ENCODE results near the gene GPHA2. TPM values are rescaled to one million over a fixed set of nuclear protein-coding genes. Genes with fewer than 3 reads are reported as not detected.
A peak's percentile ranks its signal among the peaks of the same experiment; 100 is the strongest.
"Not testable (repeated sequence)": the region's sequence is repeated elsewhere in the genome, so short reads cannot be mapped to it uniquely, and the experiment has no call there.

GPHA2 gene
- total RNA-seq, result not detected in 2 replicates

GRCh38 chr11:64935359-64936081, at the start of gene GPHA2:
Gene GPHA2 (minus strand): TSS chr11:64935893. CDS start chr11:64935460, 433 bp downstream.
- no peak for DNase-seq (ENCODE audit: low read depth)

DNA sequence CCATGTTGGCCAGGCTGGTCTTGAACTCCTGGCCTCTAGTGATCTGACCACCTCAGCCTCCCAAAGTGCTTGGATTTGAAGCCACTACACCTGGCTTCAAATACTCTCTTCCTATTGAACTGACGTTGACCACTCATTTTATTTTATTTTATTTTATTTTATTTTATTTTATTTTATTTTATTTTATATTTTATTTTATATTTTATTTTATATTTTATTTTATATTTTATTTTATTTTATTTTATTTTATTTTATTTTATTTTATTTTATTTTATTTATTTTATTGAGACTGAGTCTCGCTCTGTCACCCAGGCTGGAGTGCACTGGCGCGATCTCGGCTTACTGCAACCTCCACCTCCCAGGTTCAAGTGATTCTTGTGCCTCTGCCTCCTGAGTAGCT, 47.6 kb upstream of the GPHA2 start:
- not testable (repeated sequence) for DNase-seq (ENCODE audit: low read depth)

DNA sequence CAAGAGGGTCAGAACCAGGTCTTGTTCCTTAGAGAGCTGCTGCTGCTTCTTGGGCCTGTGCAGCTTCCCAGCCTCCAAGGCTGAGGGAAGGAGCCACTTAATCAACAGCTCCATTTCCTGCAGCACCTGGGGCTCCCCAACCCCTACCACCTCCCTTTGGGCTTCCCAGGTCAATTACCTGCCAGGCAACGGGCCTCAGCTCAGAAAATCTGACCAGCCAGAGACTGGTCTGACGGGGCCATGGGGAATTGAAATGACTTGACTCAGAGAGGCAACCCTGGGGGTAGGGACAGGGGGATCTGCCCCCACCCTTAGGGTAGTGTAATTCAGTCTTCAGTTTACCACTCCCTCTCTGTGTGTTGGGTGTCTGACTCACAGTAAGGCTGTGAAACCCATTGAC, 41.0 kb upstream of the GPHA2 start:
- DNase-seq (ENCODE audit: low read depth), result no peak

- no peak for DNase-seq (ENCODE audit: low read depth)
Measured at GRCh38 chr11:64974124-64974523, 38.4 kb upstream of the GPHA2 start.

- DNase-seq (ENCODE audit: low read depth), result peak; percentile 56
Measured at GRCh38 chr11:64971421-64972233, 35.9 kb upstream of the GPHA2 start, which contains the start of gene MAJIN. Gene MAJIN (minus strand): TSS chr11:64972108. CDS start chr11:64959405, 12,703 bp downstream.

- DNase-seq (ENCODE audit: low read depth), result peak; percentile 77
Measured at GRCh38 chr11:64970731-64971151, 35.0 kb upstream of the GPHA2 start.

- DNase-seq (ENCODE audit: low read depth), result peak; percentile 50
Measured at GRCh38 chr11:64969209-64969608, 33.5 kb upstream of the GPHA2 start.

- no peak for DNase-seq (ENCODE audit: low read depth)
Measured at GRCh38 chr11:64967375-64967774, 31.7 kb upstream of the GPHA2 start.

DNA sequence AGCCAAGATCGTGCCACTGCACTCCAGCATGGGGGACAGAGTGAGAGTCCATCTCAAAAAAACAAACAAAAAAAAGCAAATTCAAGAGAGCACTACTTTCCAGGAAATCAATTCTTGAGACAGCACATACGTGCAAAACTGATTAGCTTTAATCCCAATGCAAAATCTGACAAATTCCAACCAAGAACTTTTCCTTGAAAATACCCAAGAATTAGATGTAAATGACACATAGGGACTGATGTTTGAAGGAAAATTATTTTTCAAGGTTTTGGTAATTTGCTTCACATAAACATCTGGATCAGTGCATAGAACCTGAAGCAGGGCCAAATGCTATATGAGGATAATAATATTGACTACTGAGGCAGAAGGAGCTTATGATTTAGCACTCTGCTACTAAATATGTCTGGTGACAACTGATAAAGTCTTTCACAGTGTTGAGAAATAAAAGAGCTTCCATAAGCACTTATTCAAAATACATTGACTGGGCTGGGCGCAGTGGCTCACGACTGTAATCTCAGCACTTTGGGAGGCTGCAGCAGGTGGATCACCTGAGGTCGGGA, 27.5 kb upstream of the GPHA2 start:
- no peak for DNase-seq (ENCODE audit: low read depth)

DNA sequence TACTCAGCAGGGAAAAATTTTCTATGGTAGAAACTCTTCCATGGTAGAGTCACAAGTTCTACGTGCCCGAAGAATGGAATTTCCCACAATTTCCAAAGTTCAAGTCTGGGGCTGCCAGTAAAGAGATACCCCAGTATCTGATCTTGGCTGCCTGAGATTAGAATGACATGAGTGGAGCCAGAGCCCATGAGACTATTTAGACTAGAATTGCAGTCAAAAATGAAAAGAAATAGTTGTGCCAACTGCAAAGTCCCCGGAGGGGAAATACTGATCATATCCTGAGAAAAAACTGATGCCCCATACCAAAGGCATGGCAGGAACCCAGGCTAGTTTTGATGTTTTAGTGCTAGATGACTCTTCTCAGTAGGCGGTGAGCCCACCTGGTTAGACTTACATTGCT, 25.0 kb upstream of the GPHA2 start:
- no peak for DNase-seq (ENCODE audit: low read depth)

DNA sequence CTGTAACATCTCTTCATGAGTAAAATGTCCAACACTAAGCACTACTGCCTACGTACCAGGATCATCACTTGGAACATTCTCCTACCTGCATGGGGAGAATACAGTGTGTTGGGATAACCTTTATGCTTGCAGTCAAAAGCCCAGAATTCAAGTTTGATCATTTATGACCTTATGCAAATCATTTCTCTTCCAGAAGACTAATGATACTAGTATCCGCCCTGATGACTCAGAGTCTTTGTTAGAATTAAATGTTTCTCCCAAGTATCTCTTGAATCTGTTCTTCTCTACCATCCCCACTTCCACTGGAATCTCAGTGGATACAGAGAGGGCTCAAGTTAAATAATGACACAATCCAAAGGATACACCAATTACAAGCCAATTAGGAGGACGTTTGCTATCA, 23.8 kb upstream of the GPHA2 start:
- DNase-seq (ENCODE audit: low read depth), result no peak

DNA sequence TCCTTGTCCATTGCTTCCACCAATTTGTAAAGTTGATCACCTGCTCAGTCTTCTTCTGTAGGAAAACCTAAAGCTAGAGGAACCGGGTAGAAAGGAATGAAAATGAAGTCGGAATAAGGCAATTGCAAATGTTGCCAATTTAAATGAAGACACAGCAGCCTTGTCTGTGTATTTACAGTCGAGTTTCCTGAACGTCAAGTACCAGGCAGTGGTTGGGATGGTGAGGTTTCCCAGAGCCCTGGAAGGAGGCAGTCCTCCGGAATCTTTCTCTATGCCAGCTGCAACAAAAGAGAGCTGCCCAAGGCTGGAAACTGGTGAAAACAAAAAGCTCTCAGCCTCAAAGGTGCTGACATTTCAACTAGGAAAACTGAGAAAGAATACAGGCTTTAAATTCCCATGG, 18.5 kb upstream of the GPHA2 start:
- DNase-seq (ENCODE audit: low read depth), result no peak

- DNase-seq (ENCODE audit: low read depth), result peak; percentile 8
Measured at GRCh38 chr11:64951529-64951928, 15.8 kb upstream of the GPHA2 start.

- DNase-seq (ENCODE audit: low read depth), result peak; percentile 11
Measured at GRCh38 chr11:64947208-64947814, 11.6 kb upstream of the GPHA2 start.

GRCh38 chr11:64936539-64936938, 846 bp upstream of the GPHA2 start:
- no peak for DNase-seq (ENCODE audit: low read depth)

DNA sequence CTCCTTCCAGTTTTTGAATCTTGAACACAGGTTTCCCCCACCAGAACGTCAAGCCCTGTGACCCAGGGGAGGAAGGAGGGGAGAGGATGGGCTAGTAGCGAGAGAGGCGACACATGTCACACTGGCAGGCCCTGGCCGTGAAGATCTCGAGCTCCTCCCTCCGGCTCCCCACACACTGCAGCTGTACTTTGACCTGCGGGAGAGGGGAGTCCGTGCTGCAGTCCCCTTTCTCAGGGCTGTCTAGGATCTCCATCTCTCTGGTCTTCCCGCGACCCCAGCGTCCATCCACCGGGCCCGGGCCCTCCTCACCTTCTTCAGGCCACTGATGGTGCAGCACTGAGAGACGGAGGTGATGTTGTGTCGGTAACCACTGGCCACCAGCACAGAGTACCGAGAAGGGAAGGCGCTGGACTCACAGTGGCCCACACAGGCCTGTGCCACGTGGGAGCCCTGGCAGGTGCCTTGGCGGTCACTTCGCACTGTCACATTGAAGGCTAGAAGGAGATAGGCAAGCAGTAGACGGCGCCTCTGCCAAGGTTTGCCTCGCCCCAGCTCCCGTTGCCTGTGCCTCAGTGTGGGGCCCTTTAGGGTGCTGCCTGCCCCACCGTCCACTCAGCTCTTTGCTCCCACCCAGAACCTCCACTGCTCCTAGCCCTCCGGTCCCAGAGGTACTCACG, 873 bp downstream of the GPHA2 start:
- DNase-seq (ENCODE audit: low read depth), result no peak

DNA sequence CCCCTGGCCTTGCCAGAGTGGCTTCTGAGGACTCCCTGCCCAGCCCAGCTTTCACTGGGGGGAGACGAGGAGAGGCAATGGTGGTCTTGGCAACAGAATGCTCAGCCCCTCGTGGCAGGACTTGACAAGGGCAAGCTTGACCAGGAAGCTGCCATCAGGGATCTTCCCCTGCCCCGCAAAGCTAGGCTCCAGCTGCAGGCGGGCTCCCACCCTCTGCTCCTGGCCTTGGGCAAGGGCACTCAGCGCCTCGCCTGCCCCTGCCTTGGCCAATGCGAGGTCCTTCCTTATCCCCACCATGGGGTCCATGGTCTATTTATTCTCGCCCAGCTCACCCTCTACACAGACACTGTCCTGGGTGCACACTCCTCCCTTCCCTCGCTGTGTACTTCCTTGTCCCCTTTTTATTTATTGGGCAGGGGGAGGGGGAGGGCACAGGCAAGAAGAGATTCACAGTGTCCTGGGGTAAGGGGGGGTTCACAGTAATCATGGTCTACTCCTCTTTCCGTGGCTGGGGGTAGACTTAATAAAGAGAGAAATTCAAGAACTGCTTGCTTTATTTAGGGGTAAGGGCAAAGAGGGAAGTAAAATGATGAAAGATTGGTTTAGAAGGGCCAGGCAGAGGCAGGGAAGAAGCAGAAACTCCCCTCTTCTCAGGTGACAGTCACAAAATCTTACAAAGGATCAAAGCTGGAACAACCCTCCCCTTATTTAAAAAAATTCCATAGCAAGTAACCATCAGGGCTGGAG, 1.6 kb downstream of the GPHA2 start:
- DNase-seq (ENCODE audit: low read depth), result no peak

DNA sequence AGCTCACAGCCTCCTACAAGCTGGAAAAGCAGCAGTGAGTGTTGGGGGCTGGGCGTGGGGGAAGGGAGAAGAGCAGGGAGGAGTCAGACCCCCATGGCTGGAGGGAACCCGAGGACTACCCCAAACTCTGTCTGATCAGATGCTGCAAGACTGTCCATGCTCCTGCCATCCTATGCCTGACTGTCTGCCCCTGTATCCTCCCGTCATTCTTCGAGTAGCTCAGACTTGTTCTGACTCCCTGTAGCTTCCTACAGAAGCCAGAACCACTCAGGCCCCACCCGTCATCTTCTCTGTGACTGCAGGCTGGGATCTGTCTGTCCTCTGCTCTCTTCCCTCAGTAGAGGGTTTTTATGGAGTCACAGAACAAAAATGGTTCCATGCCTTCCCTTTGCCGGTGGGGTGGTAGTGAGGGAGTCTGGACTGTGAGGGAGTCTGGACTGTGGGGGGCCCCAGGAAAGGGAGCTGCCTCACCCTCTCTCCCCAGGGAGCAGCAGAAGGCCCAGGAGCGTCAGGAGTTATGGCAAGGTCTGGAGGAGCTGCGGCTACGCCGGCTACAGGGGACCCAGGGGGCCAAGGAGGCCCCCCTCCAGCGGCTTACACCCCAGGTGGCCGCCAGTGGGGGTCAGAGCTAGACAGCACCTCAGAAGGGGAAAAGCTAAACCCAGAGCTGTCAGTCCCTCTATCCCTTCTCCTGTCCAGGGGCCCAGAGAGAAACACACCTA, 2.3 kb downstream of the GPHA2 start:
- no peak for DNase-seq (ENCODE audit: low read depth)

GRCh38 chr11:64932324-64932723, 3.4 kb downstream of the GPHA2 start:
- DNase-seq (ENCODE audit: low read depth), result no peak

DNA sequence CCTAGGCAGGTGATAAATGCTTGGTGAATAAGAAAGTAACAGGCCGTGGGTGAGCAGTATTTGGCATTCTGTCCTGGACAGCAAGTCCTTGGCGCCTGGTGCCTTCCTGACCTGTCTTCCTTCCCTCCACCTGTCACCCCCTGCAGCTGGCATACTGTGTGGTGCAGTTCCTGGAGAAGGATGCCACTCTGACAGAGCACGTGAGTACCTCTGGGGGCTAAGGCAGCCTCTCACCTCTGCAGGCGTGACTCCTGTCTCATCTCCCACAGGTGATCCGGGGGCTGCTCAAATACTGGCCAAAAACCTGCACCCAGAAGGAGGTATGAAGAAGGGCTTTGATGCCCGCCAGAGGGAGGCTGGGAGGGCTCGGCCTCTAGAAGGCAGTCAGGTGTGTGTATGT, 4.4 kb downstream of the GPHA2 start:
- DNase-seq (ENCODE audit: low read depth), result no peak
